H1 (cell line): ENCODE results near the gene TAPBPL. TPM values are rescaled to one million over a fixed set of nuclear protein-coding genes. Genes with fewer than 3 reads are reported as not detected.

Experiments used
- CHD2 ChIP-seq: IDR thresholded peaks from 2 replicates; pipeline ENCODE4 v1.6.1; 2012; ENCODE audit warnings: low read length, improper control_type of control experiment
- CTBP2 ChIP-seq: IDR thresholded peaks from 2 replicates; pipeline ENCODE4 v1.7.0; 2011; ENCODE audit warnings: borderline replicate concordance, mild to moderate bottlenecking, moderate library complexity, mixed read lengths, low read length; ENCODE audit not compliant: insufficient read depth, insufficient read length
- GABPA ChIP-seq: IDR thresholded peaks from 2 replicates; pipeline ENCODE4 v1.6.1; 2011; ENCODE audit warnings: mild to moderate bottlenecking, low read length, moderate library complexity, borderline replicate concordance; ENCODE audit not compliant: insufficient read depth
- PHF8 ChIP-seq: fragments of 200-600 bp; sonication (generic); conservative IDR thresholded peaks from 2 replicates; pipeline ENCODE4 v1.7.1; 2012; ENCODE audit warnings: low read depth, mild to moderate bottlenecking, inconsistent platforms, low read length, moderate library complexity
- RBBP5 ChIP-seq: IDR thresholded peaks from 2 replicates; pipeline ENCODE4 v1.7.1; 2012; ENCODE audit warnings: low read depth, mild to moderate bottlenecking, inconsistent platforms, low read length, moderate library complexity, borderline replicate concordance
- RXRA ChIP-seq: IDR thresholded peaks from 2 replicates; pipeline ENCODE4 v1.6.1; 2011; ENCODE audit warnings: low read depth, mild to moderate bottlenecking, low read length, moderate library complexity; ENCODE audit not compliant: insufficient read depth
- SIX5 ChIP-seq: IDR thresholded peaks from 2 replicates; pipeline ENCODE4 v1.6.1; 2011; ENCODE audit warnings: mild to moderate bottlenecking, low read depth, low read length
- SRF ChIP-seq: IDR thresholded peaks from 2 replicates; pipeline ENCODE4 v1.6.1; 2011; ENCODE audit warnings: mild to moderate bottlenecking, low read depth, low read length, moderate library complexity
- TAF1 ChIP-seq: IDR thresholded peaks from 2 replicates; pipeline ENCODE4 v1.6.1; 2011; ENCODE audit warnings: mild to moderate bottlenecking, low read depth, low read length
- TBP ChIP-seq: IDR thresholded peaks from 2 replicates; pipeline ENCODE4 v1.6.1; 2011; ENCODE audit warnings: low read depth, low read length, improper control_type of control experiment
- polyA plus RNA-seq, 7 experiments: library from polyadenylated mRNA; depleted of rRNA in 3 of 7; stranded (reverse) in 5 of 7; unstranded in 2 of 7; fragments of >200 nt in 5 of 7; fragments of 200-250 nt in 2 of 7; gene quantifications; 1 replicate in 5 of 7; 2 replicates in 1 of 7; 4 replicates in 1 of 7; pipeline versions ENCODE4 v1.2.1 to v1.2.3, GENCODE V29; 2011 to 2013; ENCODE audit warnings: missing spikeins in 2 of 7, mixed read lengths in 2 of 7
- total RNA-seq: library from RNA; stranded (reverse); fragmentation: NEBNext Ultra II Directional; extraction: Animal tissue kit (Norgen Biotek cat#: 25700); gene quantifications from 2 replicates; pipeline ENCODE4 v1.2.1, GENCODE V29; 2021
- TF ChIP-seq, protein P1 (sequence below): IDR thresholded peaks from 2 replicates; pipeline ENCODE4 v1.6.1; 2012; ENCODE audit warnings: low read length, inconsistent platforms

Gene TAPBPL
- total and polyA plus RNA-seq, 2 of the 8 experiments (the other 6 are each of a cell fraction or from before 2014, with no cell fraction given), result 0.61 to 1.5 TPM

DNA sequence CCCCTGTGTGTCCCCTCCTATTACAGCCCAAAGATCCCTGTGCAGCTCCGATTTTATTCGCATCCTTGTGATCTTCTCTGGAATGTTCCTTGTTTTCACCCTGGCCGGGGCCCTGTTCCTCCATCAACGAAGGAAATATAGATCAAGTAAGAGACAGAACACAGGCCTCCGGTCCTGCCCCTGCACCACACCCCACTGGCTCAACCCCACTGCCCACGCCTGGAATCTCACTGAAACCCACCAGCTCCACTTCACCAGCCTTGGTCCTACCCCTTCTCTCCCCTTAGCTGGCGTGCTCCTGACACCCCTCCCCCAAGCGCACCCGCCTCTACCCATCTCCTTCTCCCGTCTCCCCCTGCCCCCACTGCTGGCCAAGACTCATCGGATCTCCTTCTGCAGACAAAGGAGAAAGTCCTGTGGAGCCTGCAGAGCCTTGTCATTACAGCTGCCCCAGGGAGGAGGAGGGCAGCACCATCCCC lies 934 bp upstream of the TAPBPL start (continued):
- TF ChIP-seq, protein P1, sequence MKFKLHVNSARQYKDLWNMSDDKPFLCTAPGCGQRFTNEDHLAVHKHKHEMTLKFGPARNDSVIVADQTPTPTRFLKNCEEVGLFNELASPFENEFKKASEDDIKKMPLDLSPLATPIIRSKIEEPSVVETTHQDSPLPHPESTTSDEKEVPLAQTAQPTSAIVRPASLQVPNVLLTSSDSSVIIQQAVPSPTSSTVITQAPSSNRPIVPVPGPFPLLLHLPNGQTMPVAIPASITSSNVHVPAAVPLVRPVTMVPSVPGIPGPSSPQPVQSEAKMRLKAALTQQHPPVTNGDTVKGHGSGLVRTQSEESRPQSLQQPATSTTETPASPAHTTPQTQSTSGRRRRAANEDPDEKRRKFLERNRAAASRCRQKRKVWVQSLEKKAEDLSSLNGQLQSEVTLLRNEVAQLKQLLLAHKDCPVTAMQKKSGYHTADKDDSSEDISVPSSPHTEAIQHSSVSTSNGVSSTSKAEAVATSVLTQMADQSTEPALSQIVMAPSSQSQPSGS, result no peak
- TF ChIP-seq SRF (no peak), RBBP5 (0 out of 2 replicates have a peak, but pooled peaks have one; percentile 87), GABPA (peak; percentile 15; the same call in 1 of the 2 replicates), TBP (no peak), CHD2 (peak; percentile 59; the same call in 1 of the 2 replicates), CTBP2 (peak; percentile 55), SIX5 (no peak), RXRA (no peak), PHF8 (0 out of 2 replicates have a peak, but pooled peaks have one; percentile 24), TAF1 (0 out of 2 replicates have a peak, but pooled peaks have one; percentile 19)
